ENCODE results near the gene TRIO.

- TF ChIP-seq CTCF (optimal IDR thresholded peaks at IDR 0.05 in 1 of 3, IDR thresholded peaks at IDR 0.05 in 1 of 3, conservative IDR thresholded peaks at IDR 0.05 in 1 of 3; ENCODE audit: extremely low read depth in 1 of 3, insufficient read depth in 2 of 3, low read length in 3 of 3) (no peak), EZH2 (IDR thresholded peaks at IDR 0.05; ENCODE audit: low read length) (no peak)
Measured at GRCh38 chr5:14414007-14414406, 270.9 kb downstream of the TRIO start.

Data from keratinocyte (primary cell).